Measurements from ENCODE around the gene SFXN5. TPM values are rescaled to one million over a fixed set of nuclear protein-coding genes. Genes with fewer than 3 reads are reported as not detected.
"Not testable (repeated sequence)": the region's sequence is repeated elsewhere in the genome, so short reads cannot be mapped to it uniquely, and the experiment has no call there.

SFXN5 gene
- total RNA-seq, 1 donor from 2014 or later = 13.3 TPM

- intact Hi-C loops (cut with DNase I) = no loop called here
- peak; percentile 41 for DNase-seq (ENCODE audit: low spot score)
Observed at GRCh38 chr2:73104933-73105332, 33.4 kb upstream of the SFXN5 start.

GRCh38 chr2:73103018-73103542, 31.6 kb upstream of the SFXN5 start:
- intact Hi-C loops (cut with DNase I) = no loop called here
- peak; percentile 49 for DNase-seq (ENCODE audit: low spot score)

GRCh38 chr2:73101626-73102256, 30.2 kb upstream of the SFXN5 start:
- intact Hi-C loops (cut with DNase I) = no loop called here
- DNase-seq (ENCODE audit: low spot score) = no peak

GRCh38 chr2:73100956-73101355, 29.4 kb upstream of the SFXN5 start:
- no peak for DNase-seq (ENCODE audit: low spot score)
- intact Hi-C loops (cut with DNase I) = no loop called here

- intact Hi-C loops (cut with DNase I) = no loop called here
- no peak for DNase-seq (ENCODE audit: low spot score)
Observed at GRCh38 chr2:73099486-73099885, 28.0 kb upstream of the SFXN5 start.

- no peak for DNase-seq (ENCODE audit: low spot score)
- intact Hi-C loops (cut with DNase I) = no loop called here
Observed at GRCh38 chr2:73095910-73096309, 24.4 kb upstream of the SFXN5 start.

- DNase-seq (ENCODE audit: low spot score); intact Hi-C loops (cut with DNase I): not testable (repeated sequence)
Observed at GRCh38 chr2:73093601-73094218, 22.2 kb upstream of the SFXN5 start.

GRCh38 chr2:73092146-73092783, 20.8 kb upstream of the SFXN5 start:
- no peak for DNase-seq (ENCODE audit: low spot score)
- intact Hi-C loops (cut with DNase I) = no loop called here

GRCh38 chr2:73091696-73092095, 20.2 kb upstream of the SFXN5 start:
- no peak for DNase-seq (ENCODE audit: low spot score)
- intact Hi-C loops (cut with DNase I) = no loop called here

GRCh38 chr2:73091164-73091563, 19.7 kb upstream of the SFXN5 start:
- no peak for DNase-seq (ENCODE audit: low spot score)
- intact Hi-C loops (cut with DNase I) = no loop called here

GRCh38 chr2:73089270-73090030, 17.9 kb upstream of the SFXN5 start:
- no peak for DNase-seq (ENCODE audit: low spot score)
- intact Hi-C loops (cut with DNase I) = loop anchor here (2.0 kb wide), 1 partner anchor 23 kb away; the partner anchor contains the start of gene RAB11FIP5

GRCh38 chr2:73088703-73089102, 17.2 kb upstream of the SFXN5 start:
- intact Hi-C loops (cut with DNase I) = loop anchor here (2.0 kb wide), 1 partner anchor 24 kb away; the partner anchor contains the start of gene RAB11FIP5
- DNase-seq (ENCODE audit: low spot score) = no peak

- DNase-seq (ENCODE audit: low spot score) = no peak
- intact Hi-C loops (cut with DNase I) = loop anchor here (2.0 kb wide), 1 partner anchor 25 kb away; the partner anchor contains the start of gene RAB11FIP5
Observed at GRCh38 chr2:73088211-73088610, 16.7 kb upstream of the SFXN5 start.

- DNase-seq (ENCODE audit: low spot score) = no peak
- intact Hi-C loops (cut with DNase I) = no loop called here
Observed at GRCh38 chr2:73087311-73087710, 15.8 kb upstream of the SFXN5 start.

- intact Hi-C loops (cut with DNase I) = loop anchor here (1.0 to 2.0 kb wide), 2 partner anchors 71 to 193 kb away; no protein-coding TSS in a partner anchor
Observed at GRCh38 chr2:73085691-73086090, 14.2 kb upstream of the SFXN5 start.

GRCh38 chr2:73084971-73085370, 13.5 kb upstream of the SFXN5 start:
- intact Hi-C loops (cut with DNase I) = loop anchor here (1.0 to 2.0 kb wide), 2 partner anchors 71 to 192 kb away; no protein-coding TSS in a partner anchor
- no peak for DNase-seq (ENCODE audit: low spot score)

More at GRCh38 chr2:73085691-73086090, 14.2 kb upstream of the SFXN5 start:
- DNase-seq (ENCODE audit: low spot score) = peak; percentile 92

GRCh38 chr2:73083886-73084800, 12.6 kb upstream of the SFXN5 start:
- intact Hi-C loops (cut with DNase I) = loop anchor here (2.0 kb wide), 1 partner anchor 191 kb away; no protein-coding TSS in a partner anchor
- no peak for DNase-seq (ENCODE audit: low spot score)

Data from cardiac septum (tissue), 1 donor.